WTC11 (cell line): Measurements from ENCODE around the gene RNF25.

Experiments
- ATF2 ChIP-seq: sonication (generic); formaldehyde crosslinking; IDR thresholded peaks from 2 replicates; pipeline ENCODE4 v1.8.1; 2022; ENCODE audit warnings: low read depth, missing genetic modification reagents, borderline replicate concordance
- ATF3 ChIP-seq: sonication (generic); formaldehyde crosslinking; conservative IDR thresholded peaks from 2 replicates; pipeline ENCODE4 v1.8.1; 2022; ENCODE audit warnings: mild to moderate bottlenecking, missing genetic modification reagents
- CTCF ChIP-seq: fragments of 200-600 bp; IDR thresholded peaks from 2 replicates; pipeline ENCODE4 v1.8.0; 2022; ENCODE audit warnings: antibody characterized with exemption
- IRF2 ChIP-seq: sonication (generic); formaldehyde crosslinking; IDR thresholded peaks from 2 replicates; pipeline ENCODE4 v1.8.0; 2022; ENCODE audit warnings: low read depth, missing genetic modification reagents, borderline replicate concordance
- JUN ChIP-seq: sonication (generic); formaldehyde crosslinking; IDR thresholded peaks from 2 replicates; pipeline ENCODE4 v1.8.0; 2023; ENCODE audit warnings: mild to moderate bottlenecking, missing genetic modification reagents
- MAX ChIP-seq: sonication (generic); formaldehyde crosslinking; IDR thresholded peaks from 2 replicates; pipeline ENCODE4 v1.8.0; 2022; ENCODE audit warnings: mild to moderate bottlenecking, missing genetic modification reagents
- NFE2L1 ChIP-seq: sonication (generic); formaldehyde crosslinking; IDR thresholded peaks from 2 replicates; pipeline ENCODE4 v1.8.1; 2023; ENCODE audit warnings: missing genetic modification reagents
- NFYB ChIP-seq: sonication (generic); formaldehyde crosslinking; conservative IDR thresholded peaks from 2 replicates; pipeline ENCODE4 v1.8.0; 2022; ENCODE audit warnings: low read depth, missing genetic modification reagents
- NR3C1 ChIP-seq: sonication (generic); formaldehyde crosslinking; conservative IDR thresholded peaks from 2 replicates; pipeline ENCODE4 v1.8.1; 2023; ENCODE audit warnings: low read depth, mild to moderate bottlenecking, missing genetic modification reagents
- OVOL2 ChIP-seq: fragments of 250-450 bp; sonication (Bioruptor Pico); IDR thresholded peaks from 2 replicates; pipeline ENCODE4 v1.9.0; 2021; ENCODE audit warnings: mild to moderate bottlenecking, borderline replicate concordance
- PRDM15 ChIP-seq: sonication (generic); formaldehyde crosslinking; IDR thresholded peaks from 2 replicates; pipeline ENCODE4 v1.8.0; 2022; ENCODE audit warnings: missing genetic modification reagents
- SMAD4 ChIP-seq: sonication (generic); formaldehyde crosslinking; IDR thresholded peaks from 2 replicates; pipeline ENCODE4 v1.8.0; 2022; ENCODE audit warnings: mild to moderate bottlenecking, missing genetic modification reagents
- TP53 ChIP-seq: sonication (generic); formaldehyde crosslinking; IDR thresholded peaks from 2 replicates; pipeline ENCODE4 v1.8.1; 2023; ENCODE audit warnings: mild to moderate bottlenecking, missing genetic modification reagents
- ZNF416 ChIP-seq: fragments of 250-450 bp; sonication (Bioruptor Pico); IDR thresholded peaks from 2 replicates; pipeline ENCODE4 v1.9.0; 2021; ENCODE audit warnings: mild to moderate bottlenecking, inconsistent platforms

- TF ChIP-seq TP53: no peak
- TF ChIP-seq ATF2 (CRISPR knock-in tag): no peak
- no peak for TF ChIP-seq CTCF
- TF ChIP-seq OVOL2 (CRISPR knock-in tag): no peak
- no peak for TF ChIP-seq MAX (CRISPR knock-in tag)
- TF ChIP-seq NFYB: no peak
- no peak for TF ChIP-seq JUN
- no peak for TF ChIP-seq PRDM15
- TF ChIP-seq ATF3 (CRISPR knock-in tag): no peak
- TF ChIP-seq SMAD4: no peak
- TF ChIP-seq ZNF416 (CRISPR knock-in tag): no peak
- no peak for TF ChIP-seq IRF2 (CRISPR knock-in tag)
- TF ChIP-seq NFE2L1 (CRISPR knock-in tag): no peak
- no peak for TF ChIP-seq NR3C1 (CRISPR knock-in tag)
Measured at GRCh38 chr2:218642786-218643185, 29.0 kb downstream of the RNF25 start.
